Embryonic facial prominence (tissue), 1 donor: ENCODE data around the gene RHBDF2.

Experiments
- DNase-seq: peaks from one replicate; pipeline ENCODE4 v3.0.0-alpha.2; 2016; ENCODE audit errors: extremely low spot score

Gene RHBDF2

GRCh38 chr17:76438906-76439305, 62.3 kb downstream of the RHBDF2 start:
- no peak for DNase-seq

- DNase-seq, result no peak
These were observed 63.5 kb downstream of the RHBDF2 start for GRCh38 chr17:76437467-76438402.

DNA sequence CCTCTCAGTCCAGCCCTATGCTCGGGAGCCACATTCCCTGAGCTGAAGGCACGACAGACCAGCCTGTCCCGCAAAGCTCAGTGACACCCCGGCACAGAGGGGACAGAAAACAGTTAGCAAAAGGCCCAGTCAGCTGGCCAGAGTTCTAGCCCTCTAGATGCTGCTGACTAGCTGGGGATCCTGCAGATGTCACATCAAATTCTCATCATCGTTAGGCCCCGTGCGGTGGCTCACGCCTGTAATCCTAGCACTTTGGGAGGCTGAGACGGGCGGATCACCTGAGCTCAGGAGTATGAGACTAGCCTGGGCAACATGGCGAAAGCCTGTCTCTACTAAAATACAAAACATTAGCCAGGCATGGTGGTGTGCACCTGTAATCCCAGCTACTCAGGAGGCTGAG, 65.5 kb downstream of the RHBDF2 start:
- no peak for DNase-seq

- no peak for DNase-seq
These were observed 66.4 kb downstream of the RHBDF2 start for GRCh38 chr17:76434870-76435269.

DNA sequence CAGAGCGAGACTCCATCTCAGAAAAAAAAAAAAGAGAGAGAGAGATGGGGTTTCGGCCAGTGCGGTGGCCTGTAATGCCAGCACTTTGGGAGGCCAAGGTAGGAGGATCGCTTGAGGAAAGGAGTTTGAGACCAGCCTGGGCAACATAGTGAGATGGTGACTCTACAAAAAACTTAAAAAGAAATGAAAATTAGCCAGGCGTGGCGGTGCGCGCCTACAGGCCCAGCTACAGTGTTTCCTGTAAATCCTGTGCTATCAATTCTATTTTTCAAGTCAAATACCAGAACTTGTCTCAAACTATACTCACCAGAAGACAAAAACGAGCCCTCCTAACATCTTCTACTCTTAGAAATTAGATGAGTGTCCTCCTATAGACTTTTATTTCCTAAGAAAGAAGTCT, 67.5 kb downstream of the RHBDF2 start:
- DNase-seq, result no peak

DNA sequence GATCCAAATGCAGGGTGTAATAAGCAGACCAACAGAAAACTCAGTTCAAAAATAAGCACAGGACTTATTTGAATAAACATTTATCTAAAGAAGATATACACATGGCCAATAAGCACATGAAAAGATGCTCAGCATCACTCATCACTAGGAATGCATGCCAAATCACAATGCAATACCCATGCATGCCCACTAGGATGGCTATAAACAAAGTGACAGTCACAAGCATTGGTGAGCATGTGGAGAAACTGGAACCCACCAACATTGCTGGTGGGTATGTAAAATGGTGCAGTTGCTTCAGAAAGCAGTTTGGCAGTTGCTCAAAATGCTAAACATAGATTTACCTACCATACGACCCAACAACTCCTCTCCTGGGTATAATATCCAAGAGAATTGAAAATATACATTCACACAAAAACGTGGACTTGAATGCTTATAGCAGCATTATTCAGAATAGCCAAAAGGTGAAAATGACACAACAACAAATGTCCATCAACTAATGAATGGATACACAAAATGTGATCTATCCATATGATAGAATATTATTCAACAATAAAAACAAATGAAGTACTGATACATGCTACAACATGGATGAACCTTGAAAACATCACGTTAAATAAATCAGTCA, 68.4 kb downstream of the RHBDF2 start:
- DNase-seq, result no peak

DNA sequence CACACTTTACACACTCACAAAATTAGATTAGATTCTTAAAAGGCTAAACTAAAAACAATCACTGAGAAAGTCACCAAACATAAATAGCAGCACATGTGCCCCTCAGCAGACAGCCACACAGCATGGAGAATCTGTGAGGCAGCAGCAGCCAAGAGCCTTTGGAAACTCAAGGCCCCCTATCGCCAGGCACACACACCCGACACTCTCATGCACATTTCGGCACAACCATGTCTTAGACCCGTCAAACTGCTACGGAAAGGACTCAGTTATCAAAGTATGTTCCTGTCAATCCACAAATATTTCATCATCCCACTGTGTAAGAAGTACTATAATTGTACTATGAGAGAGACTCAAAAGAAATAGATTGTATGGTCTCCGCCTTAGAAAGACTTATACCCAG, 69.2 kb downstream of the RHBDF2 start:
- no peak for DNase-seq

- DNase-seq, result no peak
These were observed 69.7 kb downstream of the RHBDF2 start for GRCh38 chr17:76431509-76431908.

- DNase-seq, result no peak
These were observed 72.7 kb downstream of the RHBDF2 start for GRCh38 chr17:76428511-76428910.

DNA sequence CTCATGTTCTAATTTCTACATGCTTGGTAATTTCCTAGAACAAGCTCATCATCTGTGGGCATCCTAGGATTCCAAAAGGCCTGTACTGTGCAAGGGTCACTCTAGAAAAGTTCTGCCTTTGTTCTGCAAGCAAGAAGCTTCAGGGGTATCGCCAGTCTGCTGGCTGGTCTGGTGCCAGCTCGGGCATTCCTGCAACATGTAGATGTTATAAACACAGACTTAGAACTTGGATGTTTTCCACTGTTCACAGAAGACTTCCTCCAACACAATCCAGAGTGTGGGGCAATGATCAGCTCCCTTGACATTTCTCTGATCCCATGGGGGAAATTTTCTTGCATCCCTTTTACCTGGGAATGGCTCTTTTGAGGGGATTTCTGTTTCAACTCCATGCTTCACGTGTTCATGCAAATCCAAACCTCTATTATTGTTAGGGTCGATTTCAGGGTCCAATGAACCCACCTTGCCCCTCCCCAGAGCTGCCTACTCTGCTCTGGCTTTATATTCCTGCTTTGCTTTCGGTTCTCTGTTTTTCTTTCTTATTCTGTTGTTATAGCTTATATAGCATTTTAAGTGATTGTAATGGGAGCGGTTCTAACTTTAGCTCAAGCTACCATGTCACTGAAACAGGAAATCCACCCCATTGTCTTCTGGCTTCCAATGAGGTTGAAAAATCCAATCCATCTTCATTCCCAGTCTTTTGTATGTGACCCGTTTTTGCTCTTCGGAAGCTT, 73.6 kb downstream of the RHBDF2 start:
- DNase-seq, result no peak

DNA sequence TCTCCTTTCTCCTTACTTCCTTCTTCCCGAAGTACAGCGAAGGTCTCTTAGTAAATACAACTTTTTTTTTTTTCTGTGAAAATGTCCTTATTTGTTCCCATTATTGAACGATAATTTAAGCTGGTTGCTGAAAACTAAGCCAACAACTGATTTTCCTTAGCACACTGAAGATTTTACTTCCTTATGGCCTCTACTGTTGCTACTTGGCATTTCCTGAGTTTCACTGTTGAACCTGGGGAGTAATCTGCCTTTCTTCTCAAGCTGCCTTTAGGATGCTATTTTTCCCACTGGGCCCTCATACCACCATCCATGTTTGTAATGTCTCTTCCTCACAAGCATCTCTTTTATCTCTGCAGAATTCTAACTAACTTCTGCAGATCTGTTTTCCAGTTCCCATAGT, 74.4 kb downstream of the RHBDF2 start:
- DNase-seq, result no peak

GRCh38 chr17:76422860-76423259, 78.4 kb downstream of the RHBDF2 start:
- DNase-seq, result no peak

GRCh38 chr17:76422406-76422805, 78.8 kb downstream of the RHBDF2 start:
- no peak for DNase-seq

GRCh38 chr17:76421044-76421407, 80.2 kb downstream of the RHBDF2 start:
- DNase-seq, result no peak
